ENCODE data around the gene ACOX2.
A peak's percentile ranks its signal among the peaks of the same experiment; 100 is the strongest.
"Not testable (repeated sequence)": the region's sequence is repeated elsewhere in the genome, so short reads cannot be mapped to it uniquely, and the experiment has no call there.

The ACOX2 gene

GRCh38 chr3:58534592-58535494, 2.1 kb downstream of the ACOX2 start:
- DNase-seq = no peak

GRCh38 chr3:58532794-58533220, 4.2 kb downstream of the ACOX2 start:
- no peak for DNase-seq

GRCh38 chr3:58531956-58532355, 5.0 kb downstream of the ACOX2 start:
- no peak for DNase-seq

DNA sequence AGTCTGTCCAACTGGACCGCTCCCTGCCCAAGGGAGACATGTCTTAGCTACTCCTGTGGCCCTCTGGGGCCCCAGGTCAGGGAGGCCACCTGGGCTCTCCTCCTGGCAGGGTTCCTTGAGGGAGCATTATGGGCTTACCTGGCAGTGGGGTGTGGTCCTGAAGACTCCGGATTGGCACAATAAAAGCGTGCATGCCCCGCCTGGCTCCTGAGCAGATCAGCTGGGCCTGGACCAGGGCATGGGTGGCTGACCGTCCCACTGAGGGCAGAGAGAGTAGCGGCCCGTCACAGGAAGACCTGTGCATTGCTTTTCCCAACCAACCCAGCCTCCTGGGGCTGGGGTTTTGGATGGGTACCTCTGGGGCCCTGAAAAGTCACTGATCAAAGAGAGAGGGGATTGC, 5.4 kb downstream of the ACOX2 start:
- no peak for DNase-seq

GRCh38 chr3:58530354-58530865, 6.6 kb downstream of the ACOX2 start:
- no peak for DNase-seq

DNA sequence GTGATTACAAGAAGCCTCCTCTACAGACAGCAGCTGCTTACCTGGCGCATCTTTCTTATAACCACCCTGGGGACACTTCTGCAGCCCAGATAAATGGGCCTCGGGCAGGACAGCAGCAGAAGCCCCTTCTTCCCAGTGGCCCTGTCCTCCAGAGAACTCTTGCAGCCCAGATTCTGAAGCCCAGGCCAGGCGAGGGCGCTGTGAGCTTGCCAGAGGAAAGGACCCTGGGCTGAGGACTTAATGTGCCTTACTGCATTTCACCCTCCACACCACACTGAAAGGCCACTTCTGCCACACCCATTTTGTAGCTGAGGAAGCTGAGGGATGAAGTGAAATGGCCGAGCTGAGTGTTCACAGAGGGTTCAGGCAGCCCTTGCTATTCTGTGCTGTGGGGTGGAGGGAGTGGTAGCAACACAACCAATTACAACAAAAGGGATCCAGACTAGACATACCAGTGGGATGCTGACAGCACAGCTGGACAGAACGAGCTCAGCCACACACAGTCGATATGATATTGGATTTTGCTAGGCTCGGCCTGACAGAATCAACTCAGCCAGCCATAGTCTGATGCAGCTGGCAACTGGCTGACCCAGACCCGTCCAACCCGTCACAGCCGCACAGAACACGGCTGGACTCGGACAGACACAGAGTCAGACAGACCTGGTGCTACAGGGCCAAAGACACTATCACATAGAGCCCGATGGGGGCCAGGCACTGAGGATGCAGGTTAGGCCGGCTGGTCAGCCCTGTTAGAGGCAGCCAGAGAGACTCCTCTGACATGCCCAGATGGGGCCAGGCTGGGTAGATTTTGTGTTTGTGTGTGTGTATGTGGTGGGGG, 7.3 kb downstream of the ACOX2 start:
- no peak for DNase-seq

GRCh38 chr3:58528629-58529028, 8.4 kb downstream of the ACOX2 start:
- no peak for DNase-seq

GRCh38 chr3:58527440-58527839, 9.6 kb downstream of the ACOX2 start:
- DNase-seq = not testable (repeated sequence)

GRCh38 chr3:58526515-58526957, 10.5 kb downstream of the ACOX2 start:
- no peak for DNase-seq

- no peak for DNase-seq
These were observed 12.6 kb downstream of the ACOX2 start for GRCh38 chr3:58524326-58524888.

- DNase-seq = no peak
These were observed 14.1 kb downstream of the ACOX2 start for GRCh38 chr3:58522759-58523425.

- no peak for DNase-seq
These were observed 14.9 kb downstream of the ACOX2 start for GRCh38 chr3:58521917-58522631.

GRCh38 chr3:58521336-58521670, 15.7 kb downstream of the ACOX2 start:
- DNase-seq = no peak

DNA sequence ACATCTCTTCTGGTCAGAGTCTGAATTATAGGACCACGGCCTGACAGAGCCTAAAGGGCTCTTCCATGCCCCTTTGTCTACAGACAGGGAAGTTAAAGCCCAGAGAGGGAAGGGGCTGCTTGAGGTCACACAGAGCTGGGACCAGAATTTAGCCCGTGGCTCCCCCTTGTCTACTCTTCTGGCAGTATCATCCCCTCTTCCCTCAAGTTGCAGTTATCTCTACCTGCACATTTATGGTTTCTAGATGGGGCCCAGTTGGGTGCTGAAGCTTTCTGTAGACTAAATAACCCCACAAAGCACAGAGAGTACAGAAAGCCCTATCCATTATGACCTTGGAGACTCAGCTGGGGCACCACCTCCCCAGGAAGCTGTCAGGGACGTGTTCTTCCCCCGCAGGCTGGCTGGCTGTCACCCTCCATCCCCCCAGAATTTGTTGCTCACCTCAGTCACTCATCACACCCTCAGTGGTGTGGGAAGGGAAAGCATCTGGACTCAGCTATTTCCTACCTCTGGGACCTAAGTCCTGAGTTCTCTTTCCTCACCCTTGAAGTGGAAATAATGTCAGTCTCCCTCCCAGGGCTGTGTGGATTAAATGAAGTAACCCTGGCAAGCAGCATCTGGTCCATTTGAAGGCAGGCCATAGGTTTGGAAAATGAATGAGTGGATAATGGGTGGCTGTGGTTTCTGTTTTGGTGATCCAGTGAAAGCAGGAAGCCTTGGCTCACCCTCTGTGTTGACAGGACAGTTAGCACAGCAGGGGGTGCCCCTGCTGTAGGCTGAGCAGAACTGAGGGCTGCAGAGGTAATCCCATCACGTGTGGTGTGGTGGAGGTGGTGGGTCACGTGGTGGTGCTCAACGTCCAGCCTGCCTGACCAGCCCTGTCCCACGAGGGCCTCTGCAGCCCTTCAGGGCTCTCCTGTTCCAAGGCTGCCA, 16.3 kb downstream of the ACOX2 start:
- no peak for DNase-seq

DNA sequence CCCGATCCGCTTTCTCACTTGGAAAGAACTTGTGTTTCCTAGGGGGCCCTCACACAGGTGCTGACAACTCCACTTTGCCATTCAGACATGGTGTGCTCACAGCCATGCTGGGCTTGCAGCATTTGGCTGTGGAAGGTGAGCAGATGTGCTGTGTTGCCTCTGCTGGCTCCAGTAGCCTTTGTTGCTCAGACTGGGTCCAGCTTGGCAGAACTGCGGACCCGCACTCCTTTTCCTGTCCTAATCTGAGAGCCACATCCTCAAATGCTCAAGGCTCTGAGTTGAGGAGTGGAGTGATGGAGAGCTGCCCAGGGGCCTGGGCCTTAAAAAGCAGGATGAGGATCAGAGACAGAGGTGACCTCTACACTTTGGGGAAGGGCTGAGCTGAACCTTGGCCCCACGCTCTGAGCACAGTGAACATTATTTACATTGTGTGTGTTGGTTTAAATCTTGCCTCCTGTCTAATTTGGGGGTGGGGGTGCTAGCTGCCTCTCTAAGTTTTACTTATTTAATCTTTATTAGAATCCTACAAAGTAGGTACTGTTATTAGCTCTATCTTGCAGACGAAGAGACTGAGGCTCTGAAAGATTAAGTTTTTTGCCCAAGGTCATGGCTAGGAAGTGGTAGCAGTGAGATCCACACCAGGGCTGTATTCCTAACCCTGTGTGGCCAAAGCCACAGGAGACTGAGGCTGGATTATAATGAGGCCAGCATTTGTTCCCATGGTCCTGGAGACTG, 17.2 kb downstream of the ACOX2 start:
- DNase-seq = no peak

DNA sequence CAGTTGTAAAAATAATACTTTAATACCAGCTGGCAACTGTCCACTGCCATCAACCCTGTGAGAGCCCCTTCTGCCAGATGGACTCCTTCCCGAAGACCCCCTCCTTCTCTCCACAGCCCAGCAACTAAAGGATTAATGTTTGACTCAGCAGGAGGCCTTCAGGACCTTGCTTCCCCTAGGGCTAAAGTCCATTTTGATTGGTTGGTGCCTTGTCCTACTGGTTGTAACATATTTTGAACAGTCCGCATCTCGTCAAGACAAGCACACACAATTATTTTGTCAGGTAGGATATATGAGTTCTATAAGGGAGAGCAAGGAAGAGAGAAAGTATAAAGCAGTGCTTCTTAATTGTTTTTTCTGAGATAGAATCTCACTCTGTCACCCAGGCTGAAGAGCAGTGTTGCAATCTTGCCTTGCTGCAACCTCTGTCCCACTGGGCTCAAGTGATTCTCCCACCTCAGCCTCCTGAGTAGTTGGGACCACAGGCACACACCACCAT, 18.6 kb downstream of the ACOX2 start:
- DNase-seq = peak; percentile 92

GRCh38 chr3:58514405-58514804, 22.6 kb downstream of the ACOX2 start:
- no peak for DNase-seq

GRCh38 chr3:58508437-58508836, 28.6 kb downstream of the ACOX2 start:
- no peak for DNase-seq

DNA sequence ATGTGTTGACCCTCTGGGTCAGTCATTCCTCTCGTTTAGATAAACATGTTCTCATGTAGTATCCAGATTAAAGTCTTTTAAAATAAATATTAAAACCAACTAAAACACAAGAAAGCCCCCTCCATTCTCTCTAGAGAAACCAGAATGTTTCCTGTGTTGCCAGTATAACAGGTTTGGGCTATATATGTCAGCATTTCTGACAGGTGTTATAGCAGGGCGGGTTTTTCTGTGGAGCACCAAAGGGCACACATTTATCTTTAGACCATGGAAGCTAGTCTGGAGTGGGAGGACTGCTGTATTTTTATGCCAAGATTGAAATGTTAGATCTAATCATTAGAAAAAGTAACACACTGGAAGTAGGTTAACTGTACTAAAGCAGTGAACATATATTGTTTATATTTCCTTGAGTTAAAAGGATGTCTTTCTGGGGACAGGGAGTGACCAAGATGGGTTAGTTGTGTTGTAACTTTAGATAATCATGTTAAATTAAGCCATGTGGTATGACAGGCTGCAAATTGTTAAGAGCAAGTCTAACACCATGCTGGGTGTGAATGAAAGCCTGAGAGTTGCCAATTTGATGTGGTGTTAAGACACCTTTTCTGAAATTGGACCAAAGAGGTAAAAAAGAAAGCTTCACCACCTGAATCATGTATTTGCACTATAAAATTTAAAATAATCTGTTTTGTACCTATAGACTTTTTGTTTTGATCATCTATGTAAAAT, 29.5 kb downstream of the ACOX2 start:
- DNase-seq = no peak
